Liver (tissue), 9 donors: Measurements from ENCODE around the gene ARMH3. TPM values are rescaled to one million over a fixed set of nuclear protein-coding genes. Genes with fewer than 3 reads are reported as not detected.

ENCODE experiments used
- DNase-seq: peaks from one replicate; pipeline ENCODE4 v3.0.0-alpha.2; 2017; ENCODE audit warnings: low spot score
- H3K27ac ChIP-seq, 2 donors: one replicate each; pipeline ENCODE4 v1.7.0; 2013; ENCODE audit warnings: inconsistent platforms in 2 of 2, low read length in 2 of 2, control low read depth in 1 of 2, low read depth in 1 of 2, mild to moderate bottlenecking in 1 of 2
- H3K27me3 ChIP-seq, 4 donors: one replicate each; pipeline versions ENCODE4 v1.6.1 to v1.7.0; 2013; ENCODE audit warnings: low read length in 3 of 4, inconsistent platforms in 1 of 4, mild to moderate bottlenecking in 1 of 4, moderate library complexity in 1 of 4; ENCODE audit not compliant: control insufficient read depth in 4 of 4, insufficient read depth in 4 of 4
- H3K36me3 ChIP-seq, 4 donors: one replicate each; pipeline versions ENCODE4 v1.6.1 to v1.7.0; 2013; ENCODE audit warnings: low read length in 3 of 4, mild to moderate bottlenecking in 3 of 4, low read depth in 1 of 4, moderate library complexity in 1 of 4; ENCODE audit not compliant: control insufficient read depth in 4 of 4, insufficient read depth in 3 of 4
- H3K4me1 ChIP-seq, 4 donors: one replicate each; pipeline versions ENCODE4 v1.6.1 to v1.7.0; 2013; ENCODE audit warnings: low read length in 3 of 4, mild to moderate bottlenecking in 3 of 4, moderate library complexity in 1 of 4; ENCODE audit not compliant: control insufficient read depth in 4 of 4, insufficient read depth in 4 of 4
- H3K4me3 ChIP-seq, 3 donors: one replicate each; pipeline versions ENCODE4 v1.6.1 to v1.7.0; 2013; ENCODE audit warnings: low read length in 3 of 3, control low read depth in 1 of 3, low read depth in 1 of 3, mild to moderate bottlenecking in 1 of 3
- H3K9ac ChIP-seq, 2 donors: one replicate each; pipeline ENCODE4 v1.7.0; 2013; ENCODE audit warnings: low read length in 2 of 2, mild to moderate bottlenecking in 2 of 2, moderate library complexity in 2 of 2, control low read depth in 1 of 2, low read depth in 1 of 2
- H3K9me3 ChIP-seq, 4 donors: one replicate each; pipeline versions ENCODE4 v1.6.1 to v1.7.0; 2013; ENCODE audit warnings: low read length in 3 of 4; ENCODE audit not compliant: control insufficient read depth in 4 of 4
- EGR1 ChIP-seq, 2 donors: IDR thresholded peaks; 2 replicates each; pipeline ENCODE4 v1.6.1; 2016 to 2018; ENCODE audit warnings: antibody characterized with exemption in 2 of 2, low read depth in 2 of 2
- FOXA1 ChIP-seq: IDR thresholded peaks from 2 replicates; pipeline ENCODE4 v1.6.1; 2016; ENCODE audit warnings: antibody characterized with exemption
- FOXA2 ChIP-seq: IDR thresholded peaks from 2 replicates; pipeline ENCODE4 v1.6.1; 2016; ENCODE audit warnings: antibody characterized with exemption
- GABPA ChIP-seq, 2 donors: IDR thresholded peaks in 1 of 2; conservative IDR thresholded peaks in 1 of 2; 2 replicates each; pipeline ENCODE4 v1.6.1; 2016; ENCODE audit warnings: antibody characterized with exemption in 2 of 2, mild to moderate bottlenecking in 1 of 2, moderate library complexity in 1 of 2
- HNF4A ChIP-seq, 2 donors: conservative IDR thresholded peaks; 2 replicates each; pipeline ENCODE4 v1.6.1; 2016; ENCODE audit warnings: antibody characterized with exemption in 2 of 2, mild to moderate bottlenecking in 2 of 2
- HNF4G ChIP-seq: IDR thresholded peaks from 2 replicates; pipeline ENCODE4 v1.6.1; 2016; ENCODE audit warnings: antibody characterized with exemption
- JUND ChIP-seq, 2 donors: IDR thresholded peaks; 2 replicates each; pipeline ENCODE4 v1.6.1; 2016; ENCODE audit warnings: antibody characterized with exemption in 2 of 2
- NR2F2 ChIP-seq: IDR thresholded peaks from 2 replicates; pipeline ENCODE4 v1.6.1; 2016; ENCODE audit warnings: antibody characterized with exemption
- RAD21 ChIP-seq, 2 donors: IDR thresholded peaks; 2 replicates each; pipeline ENCODE4 v1.6.1; 2016; ENCODE audit warnings: antibody characterized with exemption in 2 of 2, mild to moderate bottlenecking in 2 of 2
- RXRA ChIP-seq, 2 donors: IDR thresholded peaks; 2 replicates each; pipeline ENCODE4 v1.6.1; 2017 to 2018; ENCODE audit warnings: antibody characterized with exemption in 2 of 2, mild to moderate bottlenecking in 1 of 2
- SP1 ChIP-seq: IDR thresholded peaks from 2 replicates; pipeline ENCODE4 v1.6.1; 2018; ENCODE audit warnings: antibody characterized with exemption, mild to moderate bottlenecking
- TAF1 ChIP-seq: conservative IDR thresholded peaks from 2 replicates; pipeline ENCODE4 v1.6.1; 2016; ENCODE audit warnings: antibody characterized with exemption, mild to moderate bottlenecking
- YY1 ChIP-seq: IDR thresholded peaks from 2 replicates; pipeline ENCODE4 v1.6.1; 2016; ENCODE audit warnings: antibody characterized with exemption, mild to moderate bottlenecking
- WGBS: extraction: QIAGEN DNeasy Blood & Tissue Kit; methylation state at CpG from one replicate; pipeline ENCODE4 v1.1.7; 2013; 5-methylcytosine and 5-hydroxymethylcytosine counted together
- polyA plus RNA-seq, 2 donors: library from polyadenylated mRNA; stranded (reverse) in 1 of 2; unstranded in 1 of 2; fragments of 200-250 nt in 1 of 2; fragments of >200 nt in 1 of 2; fragmentation: Nextera tagmentation in 1 of 2; extraction: Ambion mirVana in 1 of 2; gene quantifications; one replicate each; pipeline versions ENCODE4 v1.2.1 to v1.2.3, GENCODE V29; 2013 to 2015
- total RNA-seq, 2 donors: library from RNA; depleted of rRNA; stranded (reverse); fragments of >200 nt; gene quantifications; one replicate each; pipeline ENCODE4 v1.2.3, GENCODE V29; 2014
- TF ChIP-seq, protein P1 (sequence below): IDR thresholded peaks from 2 replicates; pipeline ENCODE4 v1.6.1; 2016; ENCODE audit warnings: antibody characterized with exemption, mild to moderate bottlenecking
- TF ChIP-seq, protein P2 (sequence below): IDR thresholded peaks from 2 replicates; pipeline ENCODE4 v1.6.1; 2016; ENCODE audit warnings: antibody characterized with exemption
- TF ChIP-seq, protein P3 (sequence below): IDR thresholded peaks from 2 replicates; pipeline ENCODE4 v1.6.1; 2016; ENCODE audit warnings: antibody characterized with exemption
- TF ChIP-seq, protein P4 (sequence below): fragments of 150-350 bp; IDR thresholded peaks from 2 replicates; pipeline ENCODE4 v1.5.1; 2017; ENCODE audit warnings: improper control_type of control experiment, low read depth, low read length; ENCODE audit not compliant: missing input control
- TF ChIP-seq, protein P5 (sequence below): IDR thresholded peaks from 2 replicates; pipeline ENCODE4 v1.6.1; 2016; ENCODE audit warnings: antibody characterized with exemption
- donor health status: healthy.
- donor health status: healthy.
- donor health status: healthy.
- donor health status: healthy.
- donor health status: healthy.

The ARMH3 gene
- total and polyA plus RNA-seq, 4 donors = 5.3 to 14.9 (median 9.2) TPM

DNA sequence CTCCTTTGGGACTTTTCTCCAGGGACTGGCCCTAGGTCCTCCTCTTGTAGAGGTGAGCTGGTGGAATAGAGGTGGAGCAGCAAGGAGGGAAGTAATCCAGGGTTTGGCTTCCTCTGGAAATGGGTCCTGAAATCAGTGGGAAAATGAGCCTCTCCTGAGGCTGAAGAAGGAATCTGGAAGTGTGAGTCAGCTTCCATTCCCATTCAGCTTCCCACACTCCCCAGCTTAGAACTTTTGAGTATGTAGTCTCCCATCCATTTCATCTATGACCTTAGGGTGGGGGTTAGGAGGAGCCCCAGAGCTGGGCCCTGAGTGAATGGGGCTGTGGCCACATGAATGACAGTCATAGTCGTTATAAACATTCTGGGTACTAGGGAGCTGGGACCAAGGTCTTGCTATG, 46.4 kb upstream of the ARMH3 start:
- H3K4me3 ChIP-seq = no peak overlapping the region
- H3K9ac ChIP-seq = no peak overlapping the region
- no peaks in the 10 kb centered on the region for H3K9me3 ChIP-seq
- no peak overlapping the region for H3K27ac ChIP-seq
- peaks cover 0 to 3% (median under 1%) of the 10 kb centered on the region in 4 donors for H3K36me3 ChIP-seq
- H3K27me3 ChIP-seq = no peaks in the 10 kb centered on the region
- 74% methylated on average over 1 of the region's 1 CpG for whole genome bisulfite sequencing
- DNase-seq = no peak
- TF ChIP-seq FOXA1 (no peak), GABPA (IDR thresholded peaks at IDR 0.05 in 1 of 2, conservative IDR thresholded peaks at IDR 0.05 in 1 of 2) (no peak), TAF1 (no peak), JUND (IDR thresholded peaks at IDR 0.05) (no peak), SP1 (no peak), NR2F2 (no peak), YY1 (no peak), HNF4G (no peak), EGR1 (IDR thresholded peaks at IDR 0.05; ENCODE audit: low read depth in 2 of 2) (no peak), RXRA (IDR thresholded peaks at IDR 0.05) (no peak), RAD21 (IDR thresholded peaks at IDR 0.05) (no peak)
- TF ChIP-seq, protein P1, sequence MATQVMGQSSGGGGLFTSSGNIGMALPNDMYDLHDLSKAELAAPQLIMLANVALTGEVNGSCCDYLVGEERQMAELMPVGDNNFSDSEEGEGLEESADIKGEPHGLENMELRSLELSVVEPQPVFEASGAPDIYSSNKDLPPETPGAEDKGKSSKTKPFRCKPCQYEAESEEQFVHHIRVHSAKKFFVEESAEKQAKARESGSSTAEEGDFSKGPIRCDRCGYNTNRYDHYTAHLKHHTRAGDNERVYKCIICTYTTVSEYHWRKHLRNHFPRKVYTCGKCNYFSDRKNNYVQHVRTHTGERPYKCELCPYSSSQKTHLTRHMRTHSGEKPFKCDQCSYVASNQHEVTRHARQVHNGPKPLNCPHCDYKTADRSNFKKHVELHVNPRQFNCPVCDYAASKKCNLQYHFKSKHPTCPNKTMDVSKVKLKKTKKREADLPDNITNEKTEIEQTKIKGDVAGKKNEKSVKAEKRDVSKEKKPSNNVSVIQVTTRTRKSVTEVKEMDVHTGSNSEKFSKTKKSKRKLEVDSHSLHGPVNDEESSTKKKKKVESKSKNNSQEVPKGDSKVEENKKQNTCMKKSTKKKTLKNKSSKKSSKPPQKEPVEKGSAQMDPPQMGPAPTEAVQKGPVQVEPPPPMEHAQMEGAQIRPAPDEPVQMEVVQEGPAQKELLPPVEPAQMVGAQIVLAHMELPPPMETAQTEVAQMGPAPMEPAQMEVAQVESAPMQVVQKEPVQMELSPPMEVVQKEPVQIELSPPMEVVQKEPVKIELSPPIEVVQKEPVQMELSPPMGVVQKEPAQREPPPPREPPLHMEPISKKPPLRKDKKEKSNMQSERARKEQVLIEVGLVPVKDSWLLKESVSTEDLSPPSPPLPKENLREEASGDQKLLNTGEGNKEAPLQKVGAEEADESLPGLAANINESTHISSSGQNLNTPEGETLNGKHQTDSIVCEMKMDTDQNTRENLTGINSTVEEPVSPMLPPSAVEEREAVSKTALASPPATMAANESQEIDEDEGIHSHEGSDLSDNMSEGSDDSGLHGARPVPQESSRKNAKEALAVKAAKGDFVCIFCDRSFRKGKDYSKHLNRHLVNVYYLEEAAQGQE = no peak
- TF ChIP-seq, protein P2, sequence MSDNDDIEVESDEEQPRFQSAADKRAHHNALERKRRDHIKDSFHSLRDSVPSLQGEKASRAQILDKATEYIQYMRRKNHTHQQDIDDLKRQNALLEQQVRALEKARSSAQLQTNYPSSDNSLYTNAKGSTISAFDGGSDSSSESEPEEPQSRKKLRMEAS = no peak
- TF ChIP-seq, protein P3, sequence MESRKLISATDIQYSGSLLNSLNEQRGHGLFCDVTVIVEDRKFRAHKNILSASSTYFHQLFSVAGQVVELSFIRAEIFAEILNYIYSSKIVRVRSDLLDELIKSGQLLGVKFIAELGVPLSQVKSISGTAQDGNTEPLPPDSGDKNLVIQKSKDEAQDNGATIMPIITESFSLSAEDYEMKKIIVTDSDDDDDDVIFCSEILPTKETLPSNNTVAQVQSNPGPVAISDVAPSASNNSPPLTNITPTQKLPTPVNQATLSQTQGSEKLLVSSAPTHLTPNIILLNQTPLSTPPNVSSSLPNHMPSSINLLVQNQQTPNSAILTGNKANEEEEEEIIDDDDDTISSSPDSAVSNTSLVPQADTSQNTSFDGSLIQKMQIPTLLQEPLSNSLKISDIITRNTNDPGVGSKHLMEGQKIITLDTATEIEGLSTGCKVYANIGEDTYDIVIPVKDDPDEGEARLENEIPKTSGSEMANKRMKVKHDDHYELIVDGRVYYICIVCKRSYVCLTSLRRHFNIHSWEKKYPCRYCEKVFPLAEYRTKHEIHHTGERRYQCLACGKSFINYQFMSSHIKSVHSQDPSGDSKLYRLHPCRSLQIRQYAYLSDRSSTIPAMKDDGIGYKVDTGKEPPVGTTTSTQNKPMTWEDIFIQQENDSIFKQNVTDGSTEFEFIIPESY = no peak
- TF ChIP-seq, protein P4, sequence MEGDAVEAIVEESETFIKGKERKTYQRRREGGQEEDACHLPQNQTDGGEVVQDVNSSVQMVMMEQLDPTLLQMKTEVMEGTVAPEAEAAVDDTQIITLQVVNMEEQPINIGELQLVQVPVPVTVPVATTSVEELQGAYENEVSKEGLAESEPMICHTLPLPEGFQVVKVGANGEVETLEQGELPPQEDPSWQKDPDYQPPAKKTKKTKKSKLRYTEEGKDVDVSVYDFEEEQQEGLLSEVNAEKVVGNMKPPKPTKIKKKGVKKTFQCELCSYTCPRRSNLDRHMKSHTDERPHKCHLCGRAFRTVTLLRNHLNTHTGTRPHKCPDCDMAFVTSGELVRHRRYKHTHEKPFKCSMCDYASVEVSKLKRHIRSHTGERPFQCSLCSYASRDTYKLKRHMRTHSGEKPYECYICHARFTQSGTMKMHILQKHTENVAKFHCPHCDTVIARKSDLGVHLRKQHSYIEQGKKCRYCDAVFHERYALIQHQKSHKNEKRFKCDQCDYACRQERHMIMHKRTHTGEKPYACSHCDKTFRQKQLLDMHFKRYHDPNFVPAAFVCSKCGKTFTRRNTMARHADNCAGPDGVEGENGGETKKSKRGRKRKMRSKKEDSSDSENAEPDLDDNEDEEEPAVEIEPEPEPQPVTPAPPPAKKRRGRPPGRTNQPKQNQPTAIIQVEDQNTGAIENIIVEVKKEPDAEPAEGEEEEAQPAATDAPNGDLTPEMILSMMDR = no peak
- no peaks in the 10 kb centered on the region for H3K4me1 ChIP-seq

DNA sequence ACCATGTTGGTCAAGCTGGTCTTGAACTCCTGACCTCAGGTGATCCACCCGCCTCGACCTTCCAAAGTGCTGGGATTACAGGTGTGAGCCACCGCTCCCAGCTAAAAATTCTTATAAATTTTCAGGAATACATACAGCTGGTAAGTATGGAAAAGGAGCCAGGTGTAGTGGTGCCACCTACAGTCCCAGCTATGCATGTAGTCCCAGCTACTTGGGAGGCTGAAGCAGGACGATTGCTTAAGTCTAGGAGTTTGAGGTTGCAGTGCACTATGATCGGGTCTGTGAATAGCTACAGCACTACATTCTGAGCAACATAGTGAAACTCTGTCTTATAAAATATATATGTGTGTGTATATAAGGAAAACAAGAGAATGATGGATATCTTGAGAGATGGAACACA, 45.2 kb upstream of the ARMH3 start:
- H3K9ac ChIP-seq = no peak overlapping the region
- 86% methylated on average over 5 of the region's 5 CpGs for WGBS
- no peak overlapping the region for H3K27ac ChIP-seq
- no peaks in the 10 kb centered on the region for H3K4me1 ChIP-seq
- H3K36me3 ChIP-seq = no peaks in the 10 kb centered on the region
- H3K9me3 ChIP-seq = no peaks in the 10 kb centered on the region
- TF ChIP-seq HNF4A (conservative IDR thresholded peaks at IDR 0.05) (no peak), FOXA2 (no peak), RAD21 (IDR thresholded peaks at IDR 0.05) (no peak), FOXA1 (no peak), NR2F2 (no peak), TAF1 (no peak), RXRA (IDR thresholded peaks at IDR 0.05) (no peak), YY1 (no peak), GABPA (IDR thresholded peaks at IDR 0.05 in 1 of 2, conservative IDR thresholded peaks at IDR 0.05 in 1 of 2) (no peak), EGR1 (IDR thresholded peaks at IDR 0.05; ENCODE audit: low read depth in 2 of 2) (no peak), SP1 (no peak)
- TF ChIP-seq, protein P5, sequence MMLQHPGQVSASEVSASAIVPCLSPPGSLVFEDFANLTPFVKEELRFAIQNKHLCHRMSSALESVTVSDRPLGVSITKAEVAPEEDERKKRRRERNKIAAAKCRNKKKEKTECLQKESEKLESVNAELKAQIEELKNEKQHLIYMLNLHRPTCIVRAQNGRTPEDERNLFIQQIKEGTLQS = no peak
- TF ChIP-seq, protein P2 = no peak
- TF ChIP-seq, protein P4 = no peak
- no peak overlapping the region for H3K4me3 ChIP-seq
- no peak for DNase-seq
- H3K27me3 ChIP-seq = no peaks in the 10 kb centered on the region
